SK-N-SH (cell line): ENCODE measurements around the gene TRIM7. TPM values are rescaled to one million over a fixed set of nuclear protein-coding genes. Genes with fewer than 3 reads are reported as not detected.

Experiments
- CTCF ChIA-PET: fragments of 300-600, 350-600 bp; formaldehyde crosslinking; extraction: SDS; loops from one replicate; lab custom pipeline; 2021; lab: Yijun Ruan, JAX
- POLR2A ChIA-PET: fragments of 350-600 bp; sonication (Branson Sonifier 250); formaldehyde crosslinking; extraction: SDS; loops from one replicate; lab custom pipeline; 2020; ENCODE audit warnings: antibody characterized with exemption, inconsistent platforms; lab: Yijun Ruan, JAX
- DNase-seq: peaks from one replicate; pipeline ENCODE4 v3.0.0; 2012
- H2AFZ ChIP-seq: fragments of 200-600 bp; sonication (generic); 2 replicates; pipeline ENCODE4 v1.8.1; 2016; ENCODE audit warnings: antibody characterized with exemption, mild to moderate bottlenecking, low read depth
- H3F3A ChIP-seq: fragments of 200-600 bp; sonication (generic); replicated peaks from 2 replicates; pipeline ENCODE3; 2016; ENCODE audit warnings: antibody characterized with exemption, mild to moderate bottlenecking; ENCODE audit not compliant: insufficient read depth
- H3K27ac ChIP-seq, 2 experiments: fragments of 200-500 bp in 1 of 2; fragments of 200-600 bp in 1 of 2; sonication (Bioruptor generic) in 1 of 2; sonication (generic), shearing (Covaris generic) in 1 of 2; 2 replicates each; pipeline versions ENCODE4 v1.5.1 to v1.6.1; 2014 to 2016; ENCODE audit warnings: low read depth in 2 of 2, inconsistent platforms in 1 of 2, low read length in 1 of 2, mild to moderate bottlenecking in 1 of 2, mixed read lengths in 1 of 2
- H3K27me3 ChIP-seq: fragments of 200-600 bp; sonication (generic), shearing (Covaris generic); 2 replicates; pipeline ENCODE4 v1.6.1; 2016; ENCODE audit warnings: mixed run types; ENCODE audit not compliant: insufficient read depth
- H3K36me3 ChIP-seq, 2 experiments: fragments of 200-500 bp in 1 of 2; fragments of 200-600 bp in 1 of 2; sonication (Bioruptor generic) in 1 of 2; sonication (generic) in 1 of 2; replicated peaks in 1 of 2; 2 replicates each; pipeline versions ENCODE3 to v1.5.1; 2014 to 2016; ENCODE audit warnings: low read length in 1 of 2, mild to moderate bottlenecking in 1 of 2; ENCODE audit not compliant: insufficient read depth in 2 of 2, control insufficient read depth in 1 of 2
- H3K4me1 ChIP-seq, 2 experiments: fragments of 200-500 bp in 1 of 2; fragments of 200-600 bp in 1 of 2; sonication (Bioruptor generic) in 1 of 2; sonication (generic), shearing (Covaris generic) in 1 of 2; 2 replicates each; pipeline versions ENCODE4 v1.5.1 to v1.6.1; 2014 to 2016; ENCODE audit warnings: low read depth in 1 of 2, low read length in 1 of 2, mixed run types in 1 of 2; ENCODE audit not compliant: insufficient read depth in 2 of 2, control insufficient read depth in 1 of 2
- H3K4me2 ChIP-seq: fragments of 200-600 bp; sonication (generic), shearing (Covaris generic); 2 replicates; pipeline ENCODE4 v1.6.1; 2017; ENCODE audit warnings: mixed run types
- H3K4me3 ChIP-seq, 2 experiments: fragments of 200-500 bp in 1 of 2; fragments of 200-600 bp in 1 of 2; sonication (Bioruptor generic) in 1 of 2; sonication (generic), shearing (Covaris generic) in 1 of 2; 2 replicates each; pipeline versions ENCODE4 v1.5.1 to v1.8.1; 2014 to 2016; ENCODE audit warnings: low read depth in 2 of 2, inconsistent platforms in 1 of 2, low read length in 1 of 2, mild to moderate bottlenecking in 1 of 2, mixed read lengths in 1 of 2, moderate library complexity in 1 of 2
- H3K79me2 ChIP-seq: fragments of 200-600 bp; sonication (generic); 2 replicates; pipeline ENCODE4 v1.8.1; 2017; ENCODE audit warnings: mild to moderate bottlenecking; ENCODE audit not compliant: insufficient read depth
- H3K9ac ChIP-seq: fragments of 200-600 bp; sonication (generic); 2 replicates; pipeline ENCODE4 v1.6.1; 2017; ENCODE audit warnings: mixed run types
- H3K9me2 ChIP-seq: fragments of 200-600 bp; sonication (generic); 2 replicates; pipeline ENCODE4 v1.6.1; 2017; ENCODE audit warnings: mixed run types
- H3K9me3 ChIP-seq: fragments of 200-600 bp; sonication (generic); 2 replicates; pipeline ENCODE4 v1.6.1; 2017; ENCODE audit warnings: mixed run types, mild to moderate bottlenecking, moderate library complexity
- H4K20me1 ChIP-seq: fragments of 200-600 bp; sonication (generic); 2 replicates; pipeline ENCODE4 v1.6.1; 2017; ENCODE audit warnings: mild to moderate bottlenecking, mixed run types; ENCODE audit not compliant: insufficient read depth
- CHD2 ChIP-seq: fragments of 150-350 bp; IDR thresholded peaks from 2 replicates; pipeline ENCODE4 v1.6.1; 2018; ENCODE audit warnings: low read length; ENCODE audit not compliant: partially characterized antibody
- CTCF ChIP-seq: fragments of 200-600 bp; sonication (generic); IDR thresholded peaks from 2 replicates; pipeline ENCODE4 v1.6.1; 2017; ENCODE audit warnings: antibody characterized with exemption, mild to moderate bottlenecking, moderate library complexity
- ELF1 ChIP-seq: IDR thresholded peaks from 2 replicates; pipeline ENCODE4 v1.4.0; 2012
- EP300 ChIP-seq, 2 experiments: IDR thresholded peaks; 2 replicates each; pipeline versions ENCODE4 v1.4.0 to v1.6.1; 2012; ENCODE audit warnings: borderline replicate concordance in 1 of 2, low read depth in 1 of 2, low read length in 1 of 2
- FOXJ3 ChIP-seq: sonication (generic); formaldehyde crosslinking; IDR thresholded peaks from 2 replicates; pipeline ENCODE4 v1.5.1; 2020; ENCODE audit warnings: mild to moderate bottlenecking, missing genetic modification reagents
- GABPA ChIP-seq: IDR thresholded peaks from 2 replicates; pipeline ENCODE4 v1.4.0; 2012; ENCODE audit warnings: low read depth, mild to moderate bottlenecking
- JUND ChIP-seq: IDR thresholded peaks from 2 replicates; pipeline ENCODE4 v1.4.0; 2012
- MXI1 ChIP-seq: IDR thresholded peaks from 2 replicates; pipeline ENCODE4 v1.6.1; 2012; ENCODE audit warnings: mild to moderate bottlenecking, low read depth, low read length, improper control_type of control experiment
- NFIC ChIP-seq: IDR thresholded peaks from 2 replicates; pipeline ENCODE4 v1.4.0; 2012; ENCODE audit warnings: borderline replicate concordance
- POLR2AphosphoS5 ChIP-seq: IDR thresholded peaks from 2 replicates; pipeline ENCODE4 v1.6.1; 2012; ENCODE audit warnings: low read depth, low read length
- RAD21 ChIP-seq: IDR thresholded peaks from 2 replicates; pipeline ENCODE4 v1.6.1; 2012; ENCODE audit warnings: mild to moderate bottlenecking, low read length
- RFX5 ChIP-seq: IDR thresholded peaks from 2 replicates; pipeline ENCODE4 v1.6.1; 2012; ENCODE audit warnings: mild to moderate bottlenecking, improper control_type of control experiment, low read length
- SIN3A ChIP-seq: IDR thresholded peaks from 2 replicates; pipeline ENCODE4 v1.6.1; 2012; ENCODE audit warnings: low read depth, mild to moderate bottlenecking, low read length, moderate library complexity, borderline replicate concordance
- SMC3 ChIP-seq: IDR thresholded peaks from 2 replicates; pipeline ENCODE4 v1.6.1; 2012; ENCODE audit warnings: low read depth, low read length, improper control_type of control experiment
- TAF1 ChIP-seq: IDR thresholded peaks from 2 replicates; pipeline ENCODE4 v1.6.1; 2012; ENCODE audit warnings: low read depth, mild to moderate bottlenecking, low read length, moderate library complexity, borderline replicate concordance
- TCF12 ChIP-seq: IDR thresholded peaks from 2 replicates; pipeline ENCODE4 v1.4.0; 2012
- USF2 ChIP-seq: fragments of 150-350 bp; IDR thresholded peaks from 2 replicates; pipeline ENCODE4 v1.6.1; 2017; ENCODE audit warnings: antibody characterized with exemption, low read length, low read depth, borderline replicate concordance
- YY1 ChIP-seq: IDR thresholded peaks from 2 replicates; pipeline ENCODE4 v1.4.0; 2012; ENCODE audit warnings: low read depth, mild to moderate bottlenecking
- WGBS: methylation state at CpG from one replicate; pipeline ENCODE4 v1.1.6; 2017; ENCODE audit warnings: low lambda C conversion rate; 5-methylcytosine and 5-hydroxymethylcytosine counted together
- polyA plus RNA-seq, 3 experiments: library from polyadenylated mRNA; depleted of rRNA; stranded (reverse); fragments of >200 nt; gene quantifications; 2 replicates each; pipeline ENCODE4 v1.2.3, GENCODE V29; 2012
- TF ChIP-seq, protein P1 (sequence below): fragments of 150-350 bp; IDR thresholded peaks from 2 replicates; pipeline ENCODE4 v1.6.1; 2016; ENCODE audit warnings: mild to moderate bottlenecking, low read depth, low read length
- TF ChIP-seq, protein P2 (sequence below): IDR thresholded peaks from 2 replicates; pipeline ENCODE4; 2012

Gene TRIM7
- polyA plus RNA-seq, 1 of the 3 experiments (the other 2 are of a cell fraction) = 3.5 TPM

GRCh38 chr5:181223729-181224389 is 18.9 kb upstream of the TRIM7 start:
- under 1% methylated on average over 16 of the region's 31 CpGs for WGBS
- TF ChIP-seq, protein P1, sequence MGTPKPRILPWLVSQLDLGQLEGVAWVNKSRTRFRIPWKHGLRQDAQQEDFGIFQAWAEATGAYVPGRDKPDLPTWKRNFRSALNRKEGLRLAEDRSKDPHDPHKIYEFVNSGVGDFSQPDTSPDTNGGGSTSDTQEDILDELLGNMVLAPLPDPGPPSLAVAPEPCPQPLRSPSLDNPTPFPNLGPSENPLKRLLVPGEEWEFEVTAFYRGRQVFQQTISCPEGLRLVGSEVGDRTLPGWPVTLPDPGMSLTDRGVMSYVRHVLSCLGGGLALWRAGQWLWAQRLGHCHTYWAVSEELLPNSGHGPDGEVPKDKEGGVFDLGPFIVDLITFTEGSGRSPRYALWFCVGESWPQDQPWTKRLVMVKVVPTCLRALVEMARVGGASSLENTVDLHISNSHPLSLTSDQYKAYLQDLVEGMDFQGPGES = no peak
- peak; percentile 86 for TF ChIP-seq MXI1
- no peak for TF ChIP-seq JUND
- peak; percentile 2; the same call in 1 of the 2 replicates for TF ChIP-seq POLR2AphosphoS5
- TF ChIP-seq CTCF = no peak
- TF ChIP-seq YY1 = peak; percentile 87
- TF ChIP-seq, all 33 proteins: peak for 3
- Histone ChIP-seq H3K9me3 (no peaks in the 10 kb centered on the region), H3K9ac (peak overlapping the region; percentile 95), H3K4me2 (peak overlapping the region; percentile 97), H3K36me3 (peaks cover 2 to 12% of the 10 kb centered on the region in 2 experiments), H4K20me1 (no peaks in the 10 kb centered on the region), H3F3A (peaks cover 26% of the 10 kb centered on the region), H3K27me3 (no peaks in the 10 kb centered on the region), H3K4me3 (peak overlapping the region; percentile 67 to 86), H2AFZ (no peak overlapping the region; the same call in 1 of the 2 replicates), H3K79me2 (peaks cover 50% of the 10 kb centered on the region), H3K27ac (peak overlapping the region; percentile 97 to 98), H3K9me2 (no peaks in the 10 kb centered on the region), H3K4me1 (peaks cover 0 to 15% of the 10 kb centered on the region in 2 experiments; a peak in 2 of 4 replicates)
- ChIA-PET POLR2A (interaction anchor here (0.6 to 3.4 kb wide), 15 partner anchors 9 to 57 kb away, joined by 3 to 29 read pairs (median 5); partner anchors contain the start of gene RACK1), CTCF (interaction anchor here (1.0 to 3.5 kb wide), 5 partner anchors 17 to 40 kb away, joined by 3 to 14 read pairs (median 6); partner anchors contain the start of gene TRIM52)
- peak; percentile 85 for DNase-seq

GRCh38 chr5:181223058-181223728 is 18.2 kb upstream of the TRIM7 start, which contains the start of gene TRIM41:
TRIM41 (plus strand) TSS chr5:181223281; CDS start chr5:181224000, 719 bp downstream.
- H2AFZ ChIP-seq = peak within 1 kb of the TSS; percentile 71; the same call in 1 of the 2 replicates
- H3K4me1 ChIP-seq = peaks cover 0 to 15% of the 10 kb centered on the region in 2 experiments; a peak in 2 of 4 replicates
- H3K79me2 ChIP-seq = peaks cover 44% of the 10 kb centered on the region
- no peaks in the 10 kb centered on the region for H3K9me3 ChIP-seq
- WGBS = under 1% methylated on average over 38 of the region's 59 CpGs
- POLR2A ChIA-PET = interaction anchor here (0.6 to 3.4 kb wide), 15 partner anchors 12 to 58 kb away, joined by 3 to 29 read pairs (median 5); partner anchors contain the start of genes RACK1 and TRIM52
- H3K27ac ChIP-seq = peak within 1 kb of the TSS; percentile 97 to 98
- H4K20me1 ChIP-seq = no peaks in the 10 kb centered on the region
- peak within 1 kb of the TSS; percentile 95 for H3K9ac ChIP-seq
- H3K9me2 ChIP-seq = no peaks in the 10 kb centered on the region
- H3F3A ChIP-seq = peaks cover 32% of the 10 kb centered on the region
- CTCF ChIA-PET = interaction anchor here (1.0 to 3.5 kb wide), 5 partner anchors 11 to 40 kb away, joined by 4 to 14 read pairs (median 6); partner anchors contain the start of gene TRIM52
- DNase-seq = peak; percentile 89
- peak within 1 kb of the TSS; percentile 97 for H3K4me2 ChIP-seq
- H3K4me3 ChIP-seq = peak within 1 kb of the TSS; percentile 67 to 86
- peaks cover 2 to 9% of the 10 kb centered on the region in 2 experiments for H3K36me3 ChIP-seq
- H3K27me3 ChIP-seq = no peaks in the 10 kb centered on the region
- TF ChIP-seq EP300 (IDR thresholded peaks at IDR 0.05; ENCODE audit: borderline replicate concordance in 1 of 2, low read depth in 1 of 2, low read length in 1 of 2) (peak in 1 of 2 experiments; percentile 55; a peak in 1 of 4 replicates), TCF12 (peak; percentile 48), SIN3A (peak; percentile 87), RAD21 (0 out of 2 replicates have a peak, but pooled peaks have one; percentile 9), USF2 (no peak), RFX5 (no peak), JUND (no peak), YY1 (peak; percentile 56; the same call in 1 of the 2 replicates), CHD2 (peak; percentile 59), FOXJ3 (CRISPR knock-in tag) (no peak), GABPA (peak; percentile 89), SMC3 (no peak), NFIC (no peak; the same call in 1 of the 2 replicates), TAF1 (peak; percentile 89), ELF1 (peak; percentile 84)
- TF ChIP-seq, protein P2, sequence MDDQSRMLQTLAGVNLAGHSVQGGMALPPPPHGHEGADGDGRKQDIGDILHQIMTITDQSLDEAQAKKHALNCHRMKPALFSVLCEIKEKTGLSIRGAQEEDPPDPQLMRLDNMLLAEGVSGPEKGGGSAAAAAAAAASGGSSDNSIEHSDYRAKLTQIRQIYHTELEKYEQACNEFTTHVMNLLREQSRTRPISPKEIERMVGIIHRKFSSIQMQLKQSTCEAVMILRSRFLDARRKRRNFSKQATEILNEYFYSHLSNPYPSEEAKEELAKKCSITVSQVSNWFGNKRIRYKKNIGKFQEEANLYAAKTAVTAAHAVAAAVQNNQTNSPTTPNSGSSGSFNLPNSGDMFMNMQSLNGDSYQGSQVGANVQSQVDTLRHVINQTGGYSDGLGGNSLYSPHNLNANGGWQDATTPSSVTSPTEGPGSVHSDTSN = peak; percentile 6; the same call in 1 of the 2 replicates
